ENCODE measurements around the gene PIM2.

PIM2 gene

DNA sequence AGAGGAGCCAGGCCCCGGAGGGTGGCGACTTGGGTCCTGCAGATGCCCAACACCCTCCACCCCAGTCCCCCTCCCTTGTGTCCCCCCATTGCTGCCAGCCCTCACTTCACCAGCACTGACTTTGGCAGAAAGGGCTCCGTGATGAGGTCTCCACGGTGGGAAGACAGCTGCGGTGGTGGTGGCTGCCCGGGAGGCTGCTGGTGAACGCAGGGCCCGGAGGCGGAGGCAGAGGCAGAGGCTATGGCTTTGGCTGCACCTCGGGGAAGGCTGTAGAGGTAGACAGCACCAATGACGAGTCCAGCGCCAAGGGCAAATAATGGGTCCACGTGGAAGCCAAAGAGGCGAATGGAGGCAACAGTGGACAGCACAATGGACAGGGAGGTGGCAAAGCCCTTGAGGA is 14.2 kb downstream of the PIM2 start:
- Histone ChIP-seq H3K9me2 (replicated peaks; ENCODE audit: control insufficient read depth, low read length) (no peaks in the 10 kb centered on the region), H4K20me1 (ENCODE audit: control insufficient read depth, insufficient read depth, low read depth, low read length) (no peaks in the 10 kb centered on the region), H3K27me3 (ENCODE audit: control insufficient read depth, low read length) (no peaks in the 10 kb centered on the region), H3F3A (ENCODE audit: control insufficient read depth, insufficient read depth) (no peaks in the 10 kb centered on the region), H3K36me3 (ENCODE audit: control insufficient read depth, low read length) (peaks cover 23% of the 10 kb centered on the region), H3K79me2 (ENCODE audit: control insufficient read depth, low read length) (peaks cover 11% of the 10 kb centered on the region), H3K9me3 (ENCODE audit: control insufficient read depth, insufficient read depth, low read length) (no peaks in the 10 kb centered on the region), H3K27ac (ENCODE audit: low read depth, low read length) (no peak overlapping the region), H3K4me3 (ENCODE audit: low read length) (no peak overlapping the region), H3K4me1 (ENCODE audit: control insufficient read depth, low read length) (no peaks in the 10 kb centered on the region; the same call in 1 of the 2 replicates), H3K4me2 (ENCODE audit: low read length) (no peak overlapping the region)
- TF ChIP-seq, protein P1, sequence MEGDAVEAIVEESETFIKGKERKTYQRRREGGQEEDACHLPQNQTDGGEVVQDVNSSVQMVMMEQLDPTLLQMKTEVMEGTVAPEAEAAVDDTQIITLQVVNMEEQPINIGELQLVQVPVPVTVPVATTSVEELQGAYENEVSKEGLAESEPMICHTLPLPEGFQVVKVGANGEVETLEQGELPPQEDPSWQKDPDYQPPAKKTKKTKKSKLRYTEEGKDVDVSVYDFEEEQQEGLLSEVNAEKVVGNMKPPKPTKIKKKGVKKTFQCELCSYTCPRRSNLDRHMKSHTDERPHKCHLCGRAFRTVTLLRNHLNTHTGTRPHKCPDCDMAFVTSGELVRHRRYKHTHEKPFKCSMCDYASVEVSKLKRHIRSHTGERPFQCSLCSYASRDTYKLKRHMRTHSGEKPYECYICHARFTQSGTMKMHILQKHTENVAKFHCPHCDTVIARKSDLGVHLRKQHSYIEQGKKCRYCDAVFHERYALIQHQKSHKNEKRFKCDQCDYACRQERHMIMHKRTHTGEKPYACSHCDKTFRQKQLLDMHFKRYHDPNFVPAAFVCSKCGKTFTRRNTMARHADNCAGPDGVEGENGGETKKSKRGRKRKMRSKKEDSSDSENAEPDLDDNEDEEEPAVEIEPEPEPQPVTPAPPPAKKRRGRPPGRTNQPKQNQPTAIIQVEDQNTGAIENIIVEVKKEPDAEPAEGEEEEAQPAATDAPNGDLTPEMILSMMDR (IDR thresholded peaks at IDR 0.05; ENCODE audit: low read depth, low read length, poor library complexity, severe bottlenecking): no peak
- TF ChIP-seq EZH2phosphoT487 (IDR thresholded peaks at IDR 0.05; ENCODE audit: borderline replicate concordance, low read length): no peak

DNA sequence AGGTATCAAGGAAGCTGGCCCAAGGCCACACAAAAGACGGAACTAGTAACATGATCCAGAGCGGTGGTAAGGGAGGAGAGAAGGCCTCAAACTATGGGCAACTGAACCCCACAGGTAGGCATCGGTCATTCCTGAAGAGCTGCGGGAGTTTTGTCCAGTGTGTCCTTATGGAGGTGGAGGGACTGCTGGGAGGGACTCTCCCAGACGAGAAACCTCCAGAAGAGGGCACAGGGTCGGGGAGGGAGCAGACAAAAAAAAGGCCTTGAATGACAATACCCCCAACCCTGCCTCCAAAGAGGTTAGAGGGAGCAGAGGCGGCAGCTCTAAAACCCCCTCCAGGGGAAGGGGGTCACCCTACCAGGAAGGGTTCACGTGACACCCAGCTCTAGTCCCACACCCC is 14.6 kb downstream of the PIM2 start:
- Histone ChIP-seq H3K9me3 (ENCODE audit: control insufficient read depth, insufficient read depth, low read length) (no peaks in the 10 kb centered on the region), H3K27me3 (ENCODE audit: control insufficient read depth, low read length) (no peaks in the 10 kb centered on the region), H3K79me2 (ENCODE audit: control insufficient read depth, low read length) (peaks cover 12% of the 10 kb centered on the region), H3K4me2 (ENCODE audit: low read length) (no peak overlapping the region), H3F3A (ENCODE audit: control insufficient read depth, insufficient read depth) (no peaks in the 10 kb centered on the region), H4K20me1 (ENCODE audit: control insufficient read depth, insufficient read depth, low read depth, low read length) (no peaks in the 10 kb centered on the region), H3K4me3 (ENCODE audit: low read length) (no peak overlapping the region), H3K9me2 (replicated peaks; ENCODE audit: control insufficient read depth, low read length) (no peaks in the 10 kb centered on the region), H3K27ac (ENCODE audit: low read depth, low read length) (no peak overlapping the region), H3K36me3 (ENCODE audit: control insufficient read depth, low read length) (peaks cover 26% of the 10 kb centered on the region), H3K4me1 (ENCODE audit: control insufficient read depth, low read length) (peaks cover 4% of the 10 kb centered on the region)
- TF ChIP-seq, protein P1 (IDR thresholded peaks at IDR 0.05; ENCODE audit: low read depth, low read length, poor library complexity, severe bottlenecking): no peak
- no peak for TF ChIP-seq EZH2phosphoT487 (IDR thresholded peaks at IDR 0.05; ENCODE audit: borderline replicate concordance, low read length)

DNA sequence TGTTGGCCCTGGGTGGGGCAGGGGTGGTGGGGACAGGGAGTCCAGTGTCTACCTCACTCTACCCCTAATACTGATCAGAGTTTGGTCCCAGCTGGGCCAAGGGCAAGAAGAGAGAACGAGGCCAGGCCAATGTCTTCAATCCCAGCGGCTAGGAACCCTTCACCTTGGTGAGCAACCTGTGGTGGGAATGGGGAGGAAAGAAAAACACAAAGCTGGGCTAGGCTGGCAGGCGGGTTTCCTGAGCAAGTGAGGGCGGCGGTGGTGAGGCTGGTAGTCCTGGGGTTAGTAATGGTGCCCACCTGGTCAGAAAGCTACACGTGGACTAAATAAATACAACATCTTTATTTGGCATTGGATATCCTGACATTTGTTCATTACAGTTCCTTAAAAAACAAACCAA is 15.5 kb downstream of the PIM2 start:
- Histone ChIP-seq H3K9me3 (ENCODE audit: control insufficient read depth, insufficient read depth, low read length) (no peaks in the 10 kb centered on the region), H3K4me1 (ENCODE audit: control insufficient read depth, low read length) (peaks cover 8% of the 10 kb centered on the region), H4K20me1 (ENCODE audit: control insufficient read depth, insufficient read depth, low read depth, low read length) (no peaks in the 10 kb centered on the region), H3K4me2 (ENCODE audit: low read length) (no peak overlapping the region), H3K36me3 (ENCODE audit: control insufficient read depth, low read length) (peaks cover 26% of the 10 kb centered on the region), H3K9me2 (replicated peaks; ENCODE audit: control insufficient read depth, low read length) (no peaks in the 10 kb centered on the region), H3K4me3 (ENCODE audit: low read length) (no peak overlapping the region), H3K79me2 (ENCODE audit: control insufficient read depth, low read length) (peaks cover 21% of the 10 kb centered on the region), H3K27me3 (ENCODE audit: control insufficient read depth, low read length) (no peaks in the 10 kb centered on the region), H3K27ac (ENCODE audit: low read depth, low read length) (no peak overlapping the region), H3F3A (ENCODE audit: control insufficient read depth, insufficient read depth) (no peaks in the 10 kb centered on the region)
- TF ChIP-seq EZH2phosphoT487 (IDR thresholded peaks at IDR 0.05; ENCODE audit: borderline replicate concordance, low read length): no peak
- TF ChIP-seq, protein P1 (IDR thresholded peaks at IDR 0.05; ENCODE audit: low read depth, low read length, poor library complexity, severe bottlenecking): no peak

DNA sequence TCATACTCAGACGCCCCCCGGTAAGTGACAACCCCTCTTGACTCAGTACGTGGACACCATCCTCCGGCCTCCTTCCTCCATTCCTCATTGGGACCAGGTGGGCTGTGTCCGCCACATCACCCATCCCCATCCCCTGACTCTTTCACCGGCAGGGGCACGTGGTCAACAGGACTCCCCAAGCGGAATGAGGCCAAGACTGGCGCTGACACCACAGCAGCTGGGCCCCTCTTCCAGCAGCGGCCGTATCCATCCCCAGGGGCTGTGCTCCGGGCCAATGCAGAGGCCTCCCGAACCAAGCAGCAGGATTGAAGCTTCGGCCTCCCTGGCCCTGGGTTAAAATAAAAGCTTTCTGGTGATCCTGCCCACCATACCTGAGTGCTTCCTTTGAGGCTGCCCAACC is 16.0 kb downstream of the PIM2 start:
- no peak overlapping the region for H3K4me3 ChIP-seq (ENCODE audit: low read length)
- H3K79me2 ChIP-seq (ENCODE audit: control insufficient read depth, low read length): peaks cover 23% of the 10 kb centered on the region
- H3K9me3 ChIP-seq (ENCODE audit: control insufficient read depth, insufficient read depth, low read length): no peaks in the 10 kb centered on the region
- no peak overlapping the region for H3K4me2 ChIP-seq (ENCODE audit: low read length)
- H3K27ac ChIP-seq (ENCODE audit: low read depth, low read length): no peak overlapping the region
- H3F3A ChIP-seq (ENCODE audit: control insufficient read depth, insufficient read depth): no peaks in the 10 kb centered on the region
- no peak for TF ChIP-seq EZH2phosphoT487 (IDR thresholded peaks at IDR 0.05; ENCODE audit: borderline replicate concordance, low read length)
- TF ChIP-seq, protein P1 (IDR thresholded peaks at IDR 0.05; ENCODE audit: low read depth, low read length, poor library complexity, severe bottlenecking): no peak
- H3K36me3 ChIP-seq (ENCODE audit: control insufficient read depth, low read length): peaks cover 26% of the 10 kb centered on the region
- H4K20me1 ChIP-seq (ENCODE audit: control insufficient read depth, insufficient read depth, low read depth, low read length): no peaks in the 10 kb centered on the region
- H3K4me1 ChIP-seq (ENCODE audit: control insufficient read depth, low read length): peaks cover 8% of the 10 kb centered on the region
- no peaks in the 10 kb centered on the region for H3K9me2 ChIP-seq (replicated peaks; ENCODE audit: control insufficient read depth, low read length)
- H3K27me3 ChIP-seq (ENCODE audit: control insufficient read depth, low read length): no peaks in the 10 kb centered on the region

Data from DOHH2 (cell line).